ENCODE data around the gene VMP1.

Gene VMP1

DNA sequence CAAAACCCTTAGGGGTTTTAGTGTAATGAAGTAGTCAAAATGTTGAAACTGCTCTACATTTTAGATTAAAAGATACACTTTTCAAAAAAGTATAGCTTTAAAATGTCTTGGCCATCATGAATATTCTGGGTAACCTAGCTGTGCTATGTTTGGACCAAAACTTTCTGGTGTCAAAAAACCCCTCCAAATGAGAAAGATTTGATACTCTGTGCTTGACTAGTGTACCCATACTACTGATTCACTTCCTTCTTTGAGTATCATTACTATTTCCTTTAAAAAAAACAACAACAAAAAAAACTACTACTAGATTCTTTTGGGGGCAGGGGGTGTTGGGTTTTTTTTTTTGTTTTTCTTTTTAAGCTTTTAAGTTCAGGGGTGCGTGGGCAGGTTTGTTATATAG is 37.5 kb upstream of the VMP1 start:
- TF ChIP-seq EGR1 (IDR thresholded peaks at IDR 0.05) (no peak), TAF1 (IDR thresholded peaks at IDR 0.05; ENCODE audit: low read depth) (no peak), NFIC (IDR thresholded peaks at IDR 0.05) (no peak), FOXM1 (IDR thresholded peaks at IDR 0.05; ENCODE audit: borderline replicate concordance, low read depth) (no peak), TCF12 (IDR thresholded peaks at IDR 0.05; ENCODE audit: low read depth) (no peak), RAD21 (IDR thresholded peaks at IDR 0.05; ENCODE audit: low read depth) (no peak), TEAD4 (IDR thresholded peaks at IDR 0.05) (no peak), CEBPB (IDR thresholded peaks at IDR 0.05) (no peak), ZBTB7A (IDR thresholded peaks at IDR 0.05; ENCODE audit: low read depth) (no peak), CREB1 (IDR thresholded peaks at IDR 0.05; ENCODE audit: low read depth) (no peak), EP300 (IDR thresholded peaks at IDR 0.05; ENCODE audit: borderline replicate concordance) (no peak)
- TF ChIP-seq, protein P1, sequence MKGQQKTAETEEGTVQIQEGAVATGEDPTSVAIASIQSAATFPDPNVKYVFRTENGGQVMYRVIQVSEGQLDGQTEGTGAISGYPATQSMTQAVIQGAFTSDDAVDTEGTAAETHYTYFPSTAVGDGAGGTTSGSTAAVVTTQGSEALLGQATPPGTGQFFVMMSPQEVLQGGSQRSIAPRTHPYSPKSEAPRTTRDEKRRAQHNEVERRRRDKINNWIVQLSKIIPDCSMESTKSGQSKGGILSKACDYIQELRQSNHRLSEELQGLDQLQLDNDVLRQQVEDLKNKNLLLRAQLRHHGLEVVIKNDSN (IDR thresholded peaks at IDR 0.05), result no peak
- TF ChIP-seq, protein P2, sequence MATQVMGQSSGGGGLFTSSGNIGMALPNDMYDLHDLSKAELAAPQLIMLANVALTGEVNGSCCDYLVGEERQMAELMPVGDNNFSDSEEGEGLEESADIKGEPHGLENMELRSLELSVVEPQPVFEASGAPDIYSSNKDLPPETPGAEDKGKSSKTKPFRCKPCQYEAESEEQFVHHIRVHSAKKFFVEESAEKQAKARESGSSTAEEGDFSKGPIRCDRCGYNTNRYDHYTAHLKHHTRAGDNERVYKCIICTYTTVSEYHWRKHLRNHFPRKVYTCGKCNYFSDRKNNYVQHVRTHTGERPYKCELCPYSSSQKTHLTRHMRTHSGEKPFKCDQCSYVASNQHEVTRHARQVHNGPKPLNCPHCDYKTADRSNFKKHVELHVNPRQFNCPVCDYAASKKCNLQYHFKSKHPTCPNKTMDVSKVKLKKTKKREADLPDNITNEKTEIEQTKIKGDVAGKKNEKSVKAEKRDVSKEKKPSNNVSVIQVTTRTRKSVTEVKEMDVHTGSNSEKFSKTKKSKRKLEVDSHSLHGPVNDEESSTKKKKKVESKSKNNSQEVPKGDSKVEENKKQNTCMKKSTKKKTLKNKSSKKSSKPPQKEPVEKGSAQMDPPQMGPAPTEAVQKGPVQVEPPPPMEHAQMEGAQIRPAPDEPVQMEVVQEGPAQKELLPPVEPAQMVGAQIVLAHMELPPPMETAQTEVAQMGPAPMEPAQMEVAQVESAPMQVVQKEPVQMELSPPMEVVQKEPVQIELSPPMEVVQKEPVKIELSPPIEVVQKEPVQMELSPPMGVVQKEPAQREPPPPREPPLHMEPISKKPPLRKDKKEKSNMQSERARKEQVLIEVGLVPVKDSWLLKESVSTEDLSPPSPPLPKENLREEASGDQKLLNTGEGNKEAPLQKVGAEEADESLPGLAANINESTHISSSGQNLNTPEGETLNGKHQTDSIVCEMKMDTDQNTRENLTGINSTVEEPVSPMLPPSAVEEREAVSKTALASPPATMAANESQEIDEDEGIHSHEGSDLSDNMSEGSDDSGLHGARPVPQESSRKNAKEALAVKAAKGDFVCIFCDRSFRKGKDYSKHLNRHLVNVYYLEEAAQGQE (IDR thresholded peaks at IDR 0.05; ENCODE audit: low read depth), result no peak
- TF ChIP-seq, protein P3, sequence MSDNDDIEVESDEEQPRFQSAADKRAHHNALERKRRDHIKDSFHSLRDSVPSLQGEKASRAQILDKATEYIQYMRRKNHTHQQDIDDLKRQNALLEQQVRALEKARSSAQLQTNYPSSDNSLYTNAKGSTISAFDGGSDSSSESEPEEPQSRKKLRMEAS (IDR thresholded peaks at IDR 0.05), result no peak

DNA sequence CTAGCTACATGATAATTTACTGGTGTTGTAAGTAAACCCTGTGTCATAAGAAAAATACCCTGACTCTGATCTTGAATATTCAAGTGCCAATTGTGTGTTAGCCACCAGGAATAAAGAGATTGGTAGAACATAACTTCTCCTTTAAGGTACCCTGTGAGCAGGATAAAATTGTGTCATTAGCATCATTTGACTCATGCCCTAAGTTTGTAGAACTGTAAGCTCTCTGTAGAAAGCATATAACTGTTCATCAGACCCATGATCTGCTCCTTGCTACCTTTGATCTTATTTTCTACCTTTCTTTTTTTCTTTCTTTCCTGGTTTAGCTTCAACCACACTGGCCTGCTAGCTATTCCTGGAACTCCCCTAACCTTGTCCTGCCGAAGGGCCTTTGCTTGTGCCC is 36.1 kb upstream of the VMP1 start:
- TF ChIP-seq TCF12 (IDR thresholded peaks at IDR 0.05; ENCODE audit: low read depth) (no peak), CEBPB (IDR thresholded peaks at IDR 0.05) (no peak)

DNA sequence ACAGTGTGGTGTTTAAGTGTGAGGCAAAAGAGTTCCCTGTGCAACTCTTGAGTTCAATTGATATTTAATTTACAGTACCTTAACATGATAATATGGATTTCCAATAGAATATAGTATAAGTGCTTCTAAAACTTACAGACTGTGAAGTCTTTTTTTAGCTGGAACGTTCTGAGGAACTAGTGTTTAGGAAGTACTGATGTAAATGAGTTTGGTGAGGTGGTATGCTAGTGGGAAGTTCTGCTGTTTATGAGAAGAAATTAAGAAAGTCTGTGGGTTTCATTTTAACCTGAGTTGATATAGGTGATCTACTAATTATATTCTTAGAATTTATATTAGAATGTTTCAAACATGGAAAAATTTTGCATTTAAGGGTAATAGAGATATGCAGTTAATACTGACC is 32.2 kb upstream of the VMP1 start:
- TF ChIP-seq FOXM1 (IDR thresholded peaks at IDR 0.05; ENCODE audit: borderline replicate concordance, low read depth) (no peak), EGR1 (IDR thresholded peaks at IDR 0.05) (no peak), ZBTB7A (IDR thresholded peaks at IDR 0.05; ENCODE audit: low read depth) (no peak), NFIC (IDR thresholded peaks at IDR 0.05) (no peak), TEAD4 (IDR thresholded peaks at IDR 0.05) (no peak), TCF12 (IDR thresholded peaks at IDR 0.05; ENCODE audit: low read depth) (no peak), CEBPB (IDR thresholded peaks at IDR 0.05) (no peak), EP300 (IDR thresholded peaks at IDR 0.05; ENCODE audit: borderline replicate concordance) (no peak), CREB1 (IDR thresholded peaks at IDR 0.05; ENCODE audit: low read depth) (no peak), RAD21 (IDR thresholded peaks at IDR 0.05; ENCODE audit: low read depth) (no peak), YY1 (IDR thresholded peaks at IDR 0.05; ENCODE audit: low read depth) (no peak), TAF1 (IDR thresholded peaks at IDR 0.05; ENCODE audit: low read depth) (no peak)
- TF ChIP-seq, protein P1 (IDR thresholded peaks at IDR 0.05), result no peak
- TF ChIP-seq, protein P3 (IDR thresholded peaks at IDR 0.05), result no peak
- TF ChIP-seq, protein P2 (IDR thresholded peaks at IDR 0.05; ENCODE audit: low read depth), result no peak

DNA sequence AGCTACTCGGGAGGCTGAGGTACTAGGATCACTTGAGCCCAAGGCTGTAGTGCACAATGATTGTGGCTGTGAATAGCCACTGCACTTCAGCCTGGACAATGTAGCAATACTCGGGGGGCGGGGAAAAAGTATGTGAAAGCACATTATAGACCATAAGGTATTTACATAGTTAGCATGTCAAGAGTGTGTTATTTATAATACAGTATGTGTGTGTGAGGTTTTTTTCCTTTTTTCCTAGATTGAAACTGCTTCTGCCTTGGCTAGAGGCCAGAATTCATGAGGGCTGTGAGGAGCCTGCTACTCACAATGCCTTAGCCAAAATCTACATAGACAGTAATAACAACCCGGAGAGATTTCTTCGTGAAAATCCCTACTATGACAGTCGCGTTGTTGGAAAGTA is 30.7 kb upstream of the VMP1 start:
- TF ChIP-seq TCF12 (IDR thresholded peaks at IDR 0.05; ENCODE audit: low read depth), result no peak
- TF ChIP-seq, protein P1 (IDR thresholded peaks at IDR 0.05), result no peak
- no peak for TF ChIP-seq ZBTB7A (IDR thresholded peaks at IDR 0.05; ENCODE audit: low read depth)
- no peak for TF ChIP-seq TEAD4 (IDR thresholded peaks at IDR 0.05)
- TF ChIP-seq EGR1 (IDR thresholded peaks at IDR 0.05), result no peak
- TF ChIP-seq FOXM1 (IDR thresholded peaks at IDR 0.05; ENCODE audit: borderline replicate concordance, low read depth), result no peak
- no peak for TF ChIP-seq EP300 (IDR thresholded peaks at IDR 0.05; ENCODE audit: borderline replicate concordance)
- TF ChIP-seq TAF1 (IDR thresholded peaks at IDR 0.05; ENCODE audit: low read depth), result no peak
- TF ChIP-seq, protein P2 (IDR thresholded peaks at IDR 0.05; ENCODE audit: low read depth), result no peak
- no peak for TF ChIP-seq RAD21 (IDR thresholded peaks at IDR 0.05; ENCODE audit: low read depth)
- TF ChIP-seq YY1 (IDR thresholded peaks at IDR 0.05; ENCODE audit: low read depth), result no peak
- no peak for TF ChIP-seq NFIC (IDR thresholded peaks at IDR 0.05)
- no peak for TF ChIP-seq CEBPB (IDR thresholded peaks at IDR 0.05)
- TF ChIP-seq, protein P3 (IDR thresholded peaks at IDR 0.05), result no peak
- no peak for TF ChIP-seq CREB1 (IDR thresholded peaks at IDR 0.05; ENCODE audit: low read depth)
